Upper lobe of left lung (tissue), 6 donors: Measurements from ENCODE around the gene TPST2. TPM values are rescaled to one million over a fixed set of nuclear protein-coding genes. Genes with fewer than 3 reads are reported as not detected.

Experiments
- ATAC-seq, 2 donors: fragments of 200-7000 bp; cut with Tn5 transposase; one replicate each; pipeline ENCODE4 v1.9.1; 2022; ENCODE audit warnings: mild to moderate bottlenecking in 2 of 2, moderate library complexity in 2 of 2; ENCODE audit not compliant: low FRiP score in 2 of 2
- DNase-seq, 2 donors: peaks; one replicate each; pipeline ENCODE4 v3.0.0-alpha.2; 2019 to 2020
- H3K27ac ChIP-seq, 4 donors: fragments of 200-600 bp; sonication (generic); one replicate each; pipeline ENCODE4 v1.5.1; 2016 to 2019
- H3K27me3 ChIP-seq, 4 donors: fragments of 200-600 bp; sonication (generic); one replicate each; pipeline ENCODE4 v1.5.1; 2017 to 2019
- H3K36me3 ChIP-seq, 4 donors: fragments of 200-600 bp; sonication (generic); one replicate each; pipeline ENCODE4 v1.5.1; 2016 to 2019
- H3K4me1 ChIP-seq, 4 donors: fragments of 200-600 bp; sonication (generic); one replicate each; pipeline ENCODE4 v1.5.1; 2018 to 2019
- H3K4me3 ChIP-seq, 4 donors: fragments of 200-600 bp; sonication (generic); one replicate each; pipeline ENCODE4 v1.5.1; 2017 to 2019; ENCODE audit warnings: mild to moderate bottlenecking in 2 of 4, moderate library complexity in 1 of 4
- H3K9me3 ChIP-seq, 4 donors: fragments of 200-600 bp; sonication (generic); one replicate each; pipeline ENCODE4 v1.5.1; 2018 to 2019
- EP300 ChIP-seq, 4 donors: sonication (generic); formaldehyde crosslinking; IDR thresholded peaks; one replicate each; pipeline ENCODE4 v1.5.1; 2017; ENCODE audit warnings: antibody characterized with exemption in 4 of 4, control low read depth in 2 of 4
- POLR2A ChIP-seq, 4 donors: fragments of 450-650 bp; IDR thresholded peaks; one replicate each; pipeline ENCODE4 v1.5.1; 2016 to 2017; ENCODE audit warnings: antibody characterized with exemption in 4 of 4, mild to moderate bottlenecking in 2 of 4
- POLR2AphosphoS5 ChIP-seq, 2 donors: sonication (generic); formaldehyde crosslinking; IDR thresholded peaks; one replicate each; pipeline ENCODE4 v1.5.1; 2017; ENCODE audit warnings: antibody characterized with exemption in 2 of 2
- WGBS, 2 donors: methylation state at CpG; one replicate each; pipeline ENCODE4 v1.1.5; 2017 to 2018; 5-methylcytosine and 5-hydroxymethylcytosine counted together
- total RNA-seq, 6 donors: library from RNA; depleted of rRNA in 4 of 6; stranded (reverse); fragments of >200 nt in 4 of 6; gene quantifications; one replicate each; pipeline versions ENCODE4 v1.1.0 to v1.2.1, GENCODE V29; 2016 to 2021
- TF ChIP-seq, protein P1 (sequence below), 6 experiments: fragments of 450-650 bp in 4 of 6; fragments of 200-600 bp in 2 of 6; sonication (generic) in 2 of 6; IDR thresholded peaks; one replicate each; pipeline ENCODE4 v1.5.1; 2016 to 2019; ENCODE audit warnings: antibody characterized with exemption in 6 of 6
- donor health status: DM: no; HTN: no; CAD: no; lungs with moderate emphysema.
- donor health status: DM: no; HTN: yes; CAD: no; lungs with severe emphysema.

Gene TPST2
- total RNA-seq, 6 donors from 2014 or later = 50.5 to 253 (median 95.8) TPM

DNA sequence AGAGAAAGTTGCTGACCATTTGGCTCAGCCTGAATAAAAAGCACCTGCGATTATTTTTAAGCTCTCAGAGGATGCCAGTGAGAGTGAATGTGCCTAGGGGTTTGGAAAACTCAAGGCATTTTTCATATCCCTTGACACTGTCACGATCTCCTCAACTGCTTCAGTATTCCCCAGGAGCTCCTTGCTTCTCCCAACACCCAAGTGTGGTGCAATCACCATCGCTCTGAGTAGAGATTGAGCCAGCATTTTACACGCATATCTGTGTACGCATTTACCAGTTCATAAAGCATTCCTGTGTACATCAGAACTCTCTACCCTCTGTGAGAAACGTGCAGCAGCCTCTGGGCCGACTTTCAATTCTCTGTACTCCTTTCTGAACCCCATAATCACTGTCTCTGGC lies 104.9 kb downstream of the TPST2 start:
- no peak for TF ChIP-seq POLR2A (IDR thresholded peaks at IDR 0.05)
- no peak for TF ChIP-seq POLR2AphosphoS5 (IDR thresholded peaks at IDR 0.05)
- TF ChIP-seq, protein P1, sequence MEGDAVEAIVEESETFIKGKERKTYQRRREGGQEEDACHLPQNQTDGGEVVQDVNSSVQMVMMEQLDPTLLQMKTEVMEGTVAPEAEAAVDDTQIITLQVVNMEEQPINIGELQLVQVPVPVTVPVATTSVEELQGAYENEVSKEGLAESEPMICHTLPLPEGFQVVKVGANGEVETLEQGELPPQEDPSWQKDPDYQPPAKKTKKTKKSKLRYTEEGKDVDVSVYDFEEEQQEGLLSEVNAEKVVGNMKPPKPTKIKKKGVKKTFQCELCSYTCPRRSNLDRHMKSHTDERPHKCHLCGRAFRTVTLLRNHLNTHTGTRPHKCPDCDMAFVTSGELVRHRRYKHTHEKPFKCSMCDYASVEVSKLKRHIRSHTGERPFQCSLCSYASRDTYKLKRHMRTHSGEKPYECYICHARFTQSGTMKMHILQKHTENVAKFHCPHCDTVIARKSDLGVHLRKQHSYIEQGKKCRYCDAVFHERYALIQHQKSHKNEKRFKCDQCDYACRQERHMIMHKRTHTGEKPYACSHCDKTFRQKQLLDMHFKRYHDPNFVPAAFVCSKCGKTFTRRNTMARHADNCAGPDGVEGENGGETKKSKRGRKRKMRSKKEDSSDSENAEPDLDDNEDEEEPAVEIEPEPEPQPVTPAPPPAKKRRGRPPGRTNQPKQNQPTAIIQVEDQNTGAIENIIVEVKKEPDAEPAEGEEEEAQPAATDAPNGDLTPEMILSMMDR (IDR thresholded peaks at IDR 0.05) = no peak
- TF ChIP-seq EP300 (IDR thresholded peaks at IDR 0.05) = no peak
- Histone ChIP-seq H3K36me3 (peaks cover 5 to 35% (median 22%) of the 10 kb centered on the region in 4 donors), H3K27me3 (no peaks in the 10 kb centered on the region), H3K4me1 (peaks cover 39 to 58% (median 45%) of the 10 kb centered on the region in 4 donors), H3K4me3 (peak overlapping the region in 1 of 4 donors; percentile 90), H3K9me3 (no peaks in the 10 kb centered on the region), H3K27ac (peak overlapping the region; percentile 12 to 96 (median 95))
- WGBS, 2 donors = 51% methylated on average over 7 of the region's 7 CpGs
- no peak for ATAC-seq
- DNase-seq = no peak

DNA sequence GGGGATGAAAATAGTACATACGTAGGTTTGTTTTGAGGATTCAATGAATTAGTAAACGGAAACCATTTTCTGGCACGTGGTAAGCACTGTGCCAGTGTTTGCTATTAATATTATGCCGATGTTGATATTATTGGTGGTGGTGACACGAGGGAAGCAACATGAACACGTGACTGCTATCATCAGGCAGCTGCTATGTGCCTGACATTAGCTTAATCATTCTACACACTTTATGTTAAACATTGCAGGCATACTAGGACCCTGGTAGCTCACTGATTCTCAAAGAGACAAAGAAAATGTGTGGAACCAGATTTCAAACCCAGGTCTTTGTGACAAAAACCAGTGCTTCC lies 105.6 kb downstream of the TPST2 start:
- H3K4me1 ChIP-seq = peaks cover 46 to 65% (median 52%) of the 10 kb centered on the region in 4 donors
- peak overlapping the region; percentile 95 to 98 (median 96) for H3K27ac ChIP-seq
- ATAC-seq = no peak
- no peaks in the 10 kb centered on the region for H3K9me3 ChIP-seq
- H3K4me3 ChIP-seq = peak overlapping the region; percentile 64 to 91 (median 90)
- TF ChIP-seq POLR2A (IDR thresholded peaks at IDR 0.05) (no peak), POLR2AphosphoS5 (IDR thresholded peaks at IDR 0.05) (no peak), EP300 (IDR thresholded peaks at IDR 0.05) (no peak)
- TF ChIP-seq, protein P1 (IDR thresholded peaks at IDR 0.05) = no peak
- H3K27me3 ChIP-seq = no peaks in the 10 kb centered on the region
- DNase-seq = no peak
- H3K36me3 ChIP-seq = peaks cover 5 to 28% (median 18%) of the 10 kb centered on the region in 4 donors
- 11 to 13% methylated on average over 6 of the region's 6 CpGs for WGBS, 2 donors

DNA sequence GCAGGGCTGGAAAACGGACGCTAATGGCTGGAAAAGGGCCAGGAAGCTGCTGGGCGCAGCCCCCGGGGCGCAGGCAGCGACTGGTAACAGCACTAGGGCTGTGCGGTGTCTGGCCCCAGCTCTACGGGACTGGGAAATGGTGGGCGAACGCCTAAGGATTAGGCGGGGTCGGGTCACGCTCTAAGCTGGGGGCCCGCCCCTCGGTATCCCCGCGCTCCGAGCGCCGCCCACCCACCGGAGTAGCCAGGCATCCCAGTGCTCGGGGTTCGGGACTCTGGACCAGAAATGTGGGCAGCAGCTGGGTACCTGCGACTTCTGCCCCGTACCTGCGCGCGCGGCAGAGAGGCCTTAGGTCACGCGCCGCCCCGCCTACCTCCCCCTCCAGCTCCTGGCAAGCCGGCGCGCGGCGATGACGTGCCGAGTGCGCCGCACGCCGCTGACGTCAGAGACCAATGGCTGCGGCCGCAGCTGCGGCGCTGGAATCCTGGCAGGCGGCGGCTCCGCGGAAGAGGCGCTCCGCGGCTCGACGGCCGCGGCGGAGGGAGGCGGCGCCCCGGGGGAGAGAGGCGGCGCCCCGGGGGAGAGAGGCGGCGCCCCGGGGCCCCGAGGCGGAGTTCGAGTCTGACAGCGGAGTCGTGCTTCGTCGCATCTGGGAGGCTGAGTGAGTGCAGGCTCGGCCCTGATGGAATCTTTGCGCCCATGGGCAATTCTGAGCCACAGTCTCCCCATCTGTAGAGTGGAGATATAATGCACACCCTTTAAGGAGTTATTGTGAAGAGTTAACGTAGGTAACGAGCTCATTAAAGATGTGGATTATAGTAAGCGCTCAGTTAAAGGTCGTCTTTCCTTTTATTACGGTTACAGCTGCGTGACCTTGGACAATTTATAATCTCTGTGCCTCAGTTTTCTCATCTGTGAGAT lies 106.2 kb downstream of the TPST2 start, which contains the start of the genes HPS4 and SRRD:
TSS of gene HPS4 (minus strand) at position 345 of the 921 bp plus-strand sequence. CDS start 2,021 bp downstream, outside the sequence.
TSS of gene SRRD (plus strand) at position 439 of the 921 bp plus-strand sequence. CDS start at position 453, 14 bp downstream.
- ATAC-seq (peak; percentile 94 to 97), DNase-seq (peak; percentile 91 to 99)
- peak within 1 kb of the TSS; percentile 64 to 91 (median 90) for H3K4me3 ChIP-seq
- TF ChIP-seq POLR2A (IDR thresholded peaks at IDR 0.05) (peak in 3 of 4 donors; percentile 82 to 94 (median 93)), POLR2AphosphoS5 (IDR thresholded peaks at IDR 0.05) (peak; percentile 97 to 98), EP300 (IDR thresholded peaks at IDR 0.05) (peak in 1 of 4 donors; percentile 81)
- TF ChIP-seq, protein P1 (IDR thresholded peaks at IDR 0.05) = peak in 3 of 6 experiments; percentile 28 to 31 (median 28)
- peaks cover 5 to 22% (median 12%) of the 10 kb centered on the region in 4 donors for H3K36me3 ChIP-seq
- H3K4me1 ChIP-seq = peaks cover 49 to 71% (median 56%) of the 10 kb centered on the region in 4 donors
- H3K27ac ChIP-seq = peak within 1 kb of the TSS; percentile 95 to 98 (median 96)
- H3K9me3 ChIP-seq = no peaks in the 10 kb centered on the region
- WGBS, 2 donors = 1 to 8% methylated on average over 6 to 39 of the region's 85 CpGs
- H3K27me3 ChIP-seq = no peaks in the 10 kb centered on the region

DNA sequence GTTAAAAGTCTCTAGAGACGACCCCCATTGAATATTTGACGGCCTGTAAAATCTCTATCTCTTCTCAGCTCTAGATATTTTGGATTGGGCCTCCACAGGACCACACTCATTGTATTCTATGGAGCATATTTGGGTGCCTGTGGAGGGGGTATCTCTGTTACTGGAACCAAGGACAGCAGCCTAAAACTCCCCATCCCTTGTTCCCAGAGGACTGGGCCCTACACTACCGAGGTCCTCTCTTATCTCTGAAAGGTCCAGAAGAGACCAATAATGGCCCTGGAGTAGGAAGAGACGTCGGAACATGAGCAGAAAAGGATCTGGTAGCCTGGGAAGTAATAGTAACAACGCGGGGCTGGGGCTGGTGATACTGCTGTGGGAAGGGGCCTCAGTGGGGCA lies 106.9 kb downstream of the TPST2 start:
- no peak for DNase-seq
- Histone ChIP-seq H3K27me3 (no peaks in the 10 kb centered on the region), H3K27ac (peak overlapping the region; percentile 95 to 98 (median 96)), H3K9me3 (no peaks in the 10 kb centered on the region), H3K4me3 (peak overlapping the region; percentile 64 to 91 (median 90)), H3K36me3 (peaks cover under 1 to 17% (median 7%) of the 10 kb centered on the region in 4 donors), H3K4me1 (peaks cover 49 to 72% (median 56%) of the 10 kb centered on the region in 4 donors)
- WGBS, 2 donors = 9 to 18% methylated on average over 3 to 7 of the region's 7 CpGs
- peak in 1 of 2 donors; percentile 5 for ATAC-seq
- TF ChIP-seq POLR2AphosphoS5 (IDR thresholded peaks at IDR 0.05) = no peak
- TF ChIP-seq, protein P1 (IDR thresholded peaks at IDR 0.05) = no peak
- TF ChIP-seq EP300 (IDR thresholded peaks at IDR 0.05) = no peak
- TF ChIP-seq POLR2A (IDR thresholded peaks at IDR 0.05) = no peak
